ENCODE results near the gene WDR26. TPM values are rescaled to one million over a fixed set of nuclear protein-coding genes. Genes with fewer than 3 reads are reported as not detected.

Gene WDR26
- total and polyA plus RNA-seq, 2 of the 4 experiments (the other 2 are of a cell fraction): 23.8 to 46.4 TPM

DNA sequence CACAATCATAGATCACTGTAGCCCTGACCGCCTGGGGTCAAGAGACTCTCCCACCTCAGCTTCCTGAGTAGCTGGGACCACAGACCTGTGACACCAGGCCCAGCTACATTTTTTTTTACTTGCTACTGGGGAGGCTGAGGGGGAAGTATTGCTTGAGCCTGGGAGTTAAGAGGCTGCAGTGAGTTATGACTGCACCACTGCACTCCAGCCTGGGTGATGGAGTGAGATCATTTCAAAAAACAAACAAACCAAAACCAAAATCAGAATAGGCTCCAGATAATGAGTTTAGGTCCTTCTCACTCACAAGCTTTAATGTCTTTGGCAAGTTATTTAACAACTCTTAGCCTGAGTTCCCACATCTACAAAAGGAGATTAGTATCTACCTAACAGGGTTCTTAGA lies 22.8 kb downstream of the WDR26 start:
- ATAC-seq (ENCODE audit: low read depth) (peak; percentile 74), DNase-seq (peak; percentile 37)
- Histone ChIP-seq H2AK9ac (replicated peaks; ENCODE audit: low read depth, low read length, poor library complexity) (peak overlapping the region; percentile 29), H4K8ac (ENCODE audit: low read depth in 2 of 2, low read length in 2 of 2) (no peak overlapping the region), H4K5ac (ENCODE audit: low read depth, low read length) (no peak overlapping the region), H3K27ac (ENCODE audit: insufficient read depth, low read length) (no peak overlapping the region), H3K4me1 (ENCODE audit: control insufficient read depth, insufficient read depth, low read length) (peaks cover under 1% of the 10 kb centered on the region; the same call in 1 of the 2 replicates), H4K20me1 (ENCODE audit: insufficient read depth, low read length) (peaks cover 16% of the 10 kb centered on the region; the same call in 1 of the 2 replicates), H3K79me1 (ENCODE audit: low read depth in 1 of 2, low read length in 2 of 2) (peaks cover 10 to 32% of the 10 kb centered on the region in 2 experiments; a peak in 3 of 4 replicates), H2BK15ac (ENCODE audit: low read depth, low read length) (no peak overlapping the region), H3K9ac (ENCODE audit: low read depth, low read length) (no peak overlapping the region), H2AFZ (replicated peaks; ENCODE audit: low read length, poor library complexity) (no peak overlapping the region), H3K14ac (replicated peaks; ENCODE audit: low read depth, low read length) (no peak overlapping the region), H2BK20ac (ENCODE audit: low read depth, low read length) (no peak overlapping the region), H2BK120ac (ENCODE audit: low read depth, low read length) (no peak overlapping the region), H3K9me1 (ENCODE audit: insufficient read depth, low read length) (no peaks in the 10 kb centered on the region), H3K27me3 (ENCODE audit: control insufficient read depth, insufficient read depth, low read length) (no peaks in the 10 kb centered on the region), H4K91ac (ENCODE audit: insufficient read depth, low read depth, low read length) (no peak overlapping the region), H3K4ac (ENCODE audit: low read depth, low read length) (no peak overlapping the region), H3K56ac (ENCODE audit: extremely low read depth, insufficient read depth, low read length) (no peak overlapping the region), H2BK5ac (ENCODE audit: low read depth, low read length, poor library complexity, severe bottlenecking) (no peak overlapping the region), H3K9me3 (ENCODE audit: control insufficient read depth, insufficient read depth, low read length) (no peaks in the 10 kb centered on the region), H3K36me3 (ENCODE audit: control insufficient read depth, insufficient read depth, low read length) (peaks cover 39% of the 10 kb centered on the region), H3K4me2 (ENCODE audit: low read depth, low read length) (no peak overlapping the region), H3K18ac (ENCODE audit: low read depth, low read length) (no peak overlapping the region), H3K4me3 (ENCODE audit: insufficient read depth, low read depth, low read length) (no peak overlapping the region), H2AK5ac (ENCODE audit: low read depth, low read length) (no peak overlapping the region), H3K23ac (ENCODE audit: low read depth, low read length) (no peak overlapping the region)
- ChIA-PET POLR2A (ENCODE audit: unreplicated experiment) (no interaction called here), CTCF (interaction anchor here (0.5 to 1.4 kb wide), 2 partner anchors 21 to 24 kb away, joined by 3 to 4 read pairs; no protein-coding TSS in a partner anchor)
- no CpG with 5 or more reads among the region's 1 CpG for WGBS, 2 experiments (ENCODE audit: extremely low coverage in 2 of 2, insufficient read length in 1 of 2)
- dilution Hi-C loops (cut with HindIII; ENCODE audit: low sequenced_read_pairs, unreplicated experiment): no loop called here
- TF ChIP-seq, protein P1, sequence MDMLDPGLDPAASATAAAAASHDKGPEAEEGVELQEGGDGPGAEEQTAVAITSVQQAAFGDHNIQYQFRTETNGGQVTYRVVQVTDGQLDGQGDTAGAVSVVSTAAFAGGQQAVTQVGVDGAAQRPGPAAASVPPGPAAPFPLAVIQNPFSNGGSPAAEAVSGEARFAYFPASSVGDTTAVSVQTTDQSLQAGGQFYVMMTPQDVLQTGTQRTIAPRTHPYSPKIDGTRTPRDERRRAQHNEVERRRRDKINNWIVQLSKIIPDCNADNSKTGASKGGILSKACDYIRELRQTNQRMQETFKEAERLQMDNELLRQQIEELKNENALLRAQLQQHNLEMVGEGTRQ (IDR thresholded peaks at IDR 0.05; ENCODE audit: low read depth, low read length): no peak
- no peak for TF ChIP-seq NFE2L2 (IDR thresholded peaks at IDR 0.05; ENCODE audit: low read depth, low read length)
- intact Hi-C loops (cut with micrococcal nuclease): no loop called here
- in situ Hi-C loops (cut with MboI; ENCODE audit: low sequenced_read_pairs): no loop called here
- no TSS peak for BruUV-seq (replicated peaks)
